Airway epithelial cell (primary cell): ENCODE results near the gene LIG1. TPM values are rescaled to one million over a fixed set of nuclear protein-coding genes. Genes with fewer than 3 reads are reported as not detected.

Experiments
- total RNA-seq: library from RNA; depleted of rRNA; stranded (reverse); fragments of >200 nt; gene quantifications from 2 replicates; pipeline ENCODE4 v1.2.3, GENCODE V29; 2015

LIG1 gene
- 37.2 and 72.2 TPM in 2 replicates for total RNA-seq

DNA sequence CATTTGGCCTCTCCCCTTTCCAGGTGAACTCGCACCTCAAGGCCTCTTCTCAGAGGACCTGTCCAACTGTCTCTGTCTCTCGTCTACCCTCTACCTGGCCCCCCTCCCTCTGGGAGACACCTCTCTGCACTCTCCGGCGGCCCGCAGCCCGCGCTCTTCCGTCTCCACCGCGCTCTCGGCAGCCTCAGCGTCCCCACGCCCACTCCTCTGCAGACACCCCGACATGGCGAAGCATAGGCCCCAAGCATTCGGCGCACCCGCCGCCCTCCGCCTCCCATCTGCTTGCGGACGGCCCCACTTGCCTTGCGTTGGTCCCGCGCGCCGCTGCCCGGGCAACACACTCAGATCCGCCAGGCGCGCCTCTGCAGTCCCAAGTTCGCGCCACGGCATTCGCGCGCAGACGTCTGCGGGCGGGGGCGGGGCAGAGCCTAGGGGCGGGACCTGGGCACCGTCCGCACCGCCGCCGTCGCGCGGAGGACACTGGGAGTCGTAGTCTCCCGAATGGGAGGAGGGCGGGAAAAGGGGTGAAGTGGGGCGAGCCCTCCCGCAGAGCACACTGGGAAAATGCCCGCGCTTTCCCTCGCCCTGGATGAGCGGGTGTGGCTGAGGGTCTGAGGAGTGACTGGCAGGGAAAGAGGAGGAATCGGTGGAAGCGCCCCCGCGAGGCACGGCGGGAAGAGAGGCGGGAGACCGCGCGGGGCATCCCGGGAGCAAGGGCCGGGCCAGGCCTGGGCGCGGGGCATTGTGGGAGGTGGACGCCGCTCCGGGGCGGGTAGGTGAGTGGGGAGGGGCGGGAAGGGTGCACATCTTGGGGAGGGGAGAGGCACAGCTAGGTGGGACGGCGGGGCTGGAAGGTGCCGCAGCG lies at the start of gene LIG1, which contains the start of gene ZSWIM9:
Gene LIG1, minus strand, starts transcription at position 406 of the 865 bp plus-strand sequence. CDS start 4,778 bp downstream, outside the sequence.
Gene ZSWIM9, plus strand, starts transcription at position 742 of the 865 bp plus-strand sequence. CDS start 1,123 bp downstream, outside the sequence.

GRCh38 chr19:48110350-48110966 lies 59.7 kb downstream of the LIG1 start, which contains the start of gene PLA2G4C:
TSS of gene PLA2G4C (minus strand) at chr19:48110817. CDS start at chr19:48106529, 4,288 bp downstream.

Other genes with a start within 250 kb of the LIG1 start
- not detected in 2 replicates for gene BSPH1, start 178.2 kb downstream of the LIG1 start, total RNA-seq
- not detected in 2 replicates for gene ELSPBP1, start 175.7 kb downstream of the LIG1 start, total RNA-seq
- gene CABP5, start 126.3 kb downstream of the LIG1 start, total RNA-seq: not detected in 2 replicates
- gene PLA2G4C, start 59.5 kb downstream of the LIG1 start, total RNA-seq: 0.56 TPM in 1 of 2 replicates, not detected in the other
- 1.7 and 2.0 TPM in 2 replicates for gene ZSWIM9, start 336 bp upstream of the LIG1 start, total RNA-seq
- gene CARD8, start 85.6 kb upstream of the LIG1 start, total RNA-seq: 4.5 and 8.3 TPM in 2 replicates
- 0.21 and 0.46 TPM in 2 replicates for gene ZNF114, start 99.7 kb upstream of the LIG1 start, total RNA-seq
- 19.0 and 30.5 TPM in 2 replicates for gene EMP3, start 155.2 kb upstream of the LIG1 start, total RNA-seq
- 4.7 and 5.1 TPM in 2 replicates for gene TMEM143, start 193.6 kb upstream of the LIG1 start, total RNA-seq
- not detected in 2 replicates for gene SYNGR4, start 194.0 kb upstream of the LIG1 start, total RNA-seq
- 85.5 and 149 TPM in 2 replicates for gene KDELR1, start 221.2 kb upstream of the LIG1 start, total RNA-seq
- gene GRIN2D, start 223.3 kb upstream of the LIG1 start, total RNA-seq: 0.14 and 0.28 TPM in 2 replicates